HL-60 (cell line): ENCODE measurements around the gene ZNF518A.

Source experiments
- POLR2AphosphoS5 ChIP-seq: IDR thresholded peaks from 2 replicates; pipeline ENCODE4 v1.6.1; 2012; ENCODE audit warnings: low read depth
- SPI1 ChIP-seq: IDR thresholded peaks from 2 replicates; pipeline ENCODE4 v1.6.1; 2012; ENCODE audit warnings: low read depth, mild to moderate bottlenecking, borderline replicate concordance
- TF ChIP-seq, protein P1 (sequence below): IDR thresholded peaks from one replicate; pipeline ENCODE4 v1.5.1; 2011; ENCODE audit warnings: low read length, control low read depth, inconsistent platforms; ENCODE audit not compliant: insufficient read depth

- TF ChIP-seq POLR2AphosphoS5 (no peak), SPI1 (no peak)
- TF ChIP-seq, protein P1, sequence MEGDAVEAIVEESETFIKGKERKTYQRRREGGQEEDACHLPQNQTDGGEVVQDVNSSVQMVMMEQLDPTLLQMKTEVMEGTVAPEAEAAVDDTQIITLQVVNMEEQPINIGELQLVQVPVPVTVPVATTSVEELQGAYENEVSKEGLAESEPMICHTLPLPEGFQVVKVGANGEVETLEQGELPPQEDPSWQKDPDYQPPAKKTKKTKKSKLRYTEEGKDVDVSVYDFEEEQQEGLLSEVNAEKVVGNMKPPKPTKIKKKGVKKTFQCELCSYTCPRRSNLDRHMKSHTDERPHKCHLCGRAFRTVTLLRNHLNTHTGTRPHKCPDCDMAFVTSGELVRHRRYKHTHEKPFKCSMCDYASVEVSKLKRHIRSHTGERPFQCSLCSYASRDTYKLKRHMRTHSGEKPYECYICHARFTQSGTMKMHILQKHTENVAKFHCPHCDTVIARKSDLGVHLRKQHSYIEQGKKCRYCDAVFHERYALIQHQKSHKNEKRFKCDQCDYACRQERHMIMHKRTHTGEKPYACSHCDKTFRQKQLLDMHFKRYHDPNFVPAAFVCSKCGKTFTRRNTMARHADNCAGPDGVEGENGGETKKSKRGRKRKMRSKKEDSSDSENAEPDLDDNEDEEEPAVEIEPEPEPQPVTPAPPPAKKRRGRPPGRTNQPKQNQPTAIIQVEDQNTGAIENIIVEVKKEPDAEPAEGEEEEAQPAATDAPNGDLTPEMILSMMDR, result no peak
Measured at GRCh38 chr10:96090463-96090800, 39.7 kb upstream of the ZNF518A start.
